HAP-1 (cell line): ENCODE results near the gene FAM81A.

Source experiments
- DNase-seq, 2 experiments: peaks; one replicate each; pipeline ENCODE4 v3.0.0-alpha.2; 2016 to 2020; ENCODE audit warnings: low spot score in 2 of 2
- H3K27me3 ChIP-seq: fragments of 250-450 bp; sonication (Bioruptor Pico); 2 replicates; pipeline ENCODE4 v1.5.1; 2020; ENCODE audit warnings: low read depth, mild to moderate bottlenecking, moderate library complexity
- H3K36me3 ChIP-seq: fragments of 250-450 bp; sonication (Bioruptor Pico); replicated peaks from 2 replicates; pipeline ENCODE4 v1.5.1; 2020; ENCODE audit warnings: mild to moderate bottlenecking
- H3K4me1 ChIP-seq: fragments of 250-450 bp; sonication (Bioruptor Pico); 2 replicates; pipeline ENCODE4 v1.5.1; 2020; ENCODE audit warnings: mild to moderate bottlenecking
- H3K4me3 ChIP-seq: fragments of 250-450 bp; sonication (Bioruptor Pico); 2 replicates; pipeline ENCODE4 v1.5.1; 2020; ENCODE audit warnings: mild to moderate bottlenecking, moderate library complexity
- H3K9me3 ChIP-seq: fragments of 250-450 bp; sonication (Bioruptor Pico); 2 replicates; pipeline ENCODE4 v1.5.1; 2020; ENCODE audit warnings: mild to moderate bottlenecking, moderate library complexity
- in situ Hi-C: fragments of 300-500 bp; cut with MboI; formaldehyde crosslinking; loops from 3 replicates; pipeline ENCODE4 v1.14.3; 2020; ENCODE audit warnings: low sequenced_read_pairs, inconsistent platforms, mixed read lengths

The FAM81A gene

GRCh38 chr15:59569477-59569876 is 131.5 kb downstream of the FAM81A start:
- H3K4me3 ChIP-seq, result no peak overlapping the region
- in situ Hi-C loops, result no loop called here
- peaks cover 9% of the 10 kb centered on the region for H3K9me3 ChIP-seq
- no peaks in the 10 kb centered on the region for H3K36me3 ChIP-seq
- no peaks in the 10 kb centered on the region for H3K27me3 ChIP-seq
- DNase-seq, result no peak
- no peaks in the 10 kb centered on the region for H3K4me1 ChIP-seq

GRCh38 chr15:59570315-59570714 is 132.3 kb downstream of the FAM81A start:
- in situ Hi-C loops, result no loop called here
- Histone ChIP-seq H3K9me3 (peaks cover 5% of the 10 kb centered on the region), H3K4me3 (no peak overlapping the region), H3K27me3 (no peaks in the 10 kb centered on the region), H3K36me3 (no peaks in the 10 kb centered on the region), H3K4me1 (no peaks in the 10 kb centered on the region)
- DNase-seq, result no peak

GRCh38 chr15:59571606-59572005 is 133.6 kb downstream of the FAM81A start:
- no peak for DNase-seq
- Histone ChIP-seq H3K9me3 (no peaks in the 10 kb centered on the region), H3K4me3 (no peak overlapping the region), H3K4me1 (no peaks in the 10 kb centered on the region), H3K27me3 (no peaks in the 10 kb centered on the region), H3K36me3 (no peaks in the 10 kb centered on the region)
- in situ Hi-C loops, result no loop called here
